Parathyroid adenoma (tissue), 2 donors: ENCODE data around the gene GPC3.

ENCODE experiments used
- H2AFZ ChIP-seq: fragments of 300-600 bp; sonication (generic); one replicate; pipeline ENCODE4 v1.7.0; 2017; ENCODE audit warnings: antibody characterized with exemption, mild to moderate bottlenecking
- H3K27ac ChIP-seq: fragments of 300-600 bp; sonication (generic); one replicate; pipeline ENCODE4 v1.7.0; 2017
- H3K27me3 ChIP-seq: fragments of 300-600 bp; sonication (generic); one replicate; pipeline ENCODE4 v1.7.0; 2017; ENCODE audit warnings: low read length; ENCODE audit not compliant: control insufficient read depth, insufficient read depth
- H3K36me3 ChIP-seq: fragments of 300-600 bp; sonication (generic); one replicate; pipeline ENCODE4 v1.7.0; 2017; ENCODE audit warnings: low read length; ENCODE audit not compliant: control insufficient read depth, insufficient read depth
- H3K4me1 ChIP-seq: fragments of 300-600 bp; sonication (generic); one replicate; pipeline ENCODE4 v1.7.0; 2017; ENCODE audit warnings: control low read depth
- H3K4me2 ChIP-seq: fragments of 300-600 bp; sonication (generic); one replicate; pipeline ENCODE4 v1.7.0; 2017; ENCODE audit warnings: low read length
- H3K4me3 ChIP-seq: fragments of 300-600 bp; sonication (generic); one replicate; pipeline ENCODE4 v1.7.0; 2017; ENCODE audit warnings: low read depth, low read length
- H3K79me2 ChIP-seq: fragments of 300-600 bp; sonication (generic); one replicate; pipeline ENCODE4 v1.7.0; 2017; ENCODE audit warnings: control low read depth
- H3K9ac ChIP-seq: fragments of 300-600 bp; sonication (generic); one replicate; pipeline ENCODE4 v1.7.0; 2017; ENCODE audit warnings: mild to moderate bottlenecking
- H3K9me3 ChIP-seq: fragments of 300-600 bp; sonication (generic); one replicate; pipeline ENCODE4 v1.7.0; 2017; ENCODE audit warnings: low read length; ENCODE audit not compliant: control insufficient read depth
- CTCF ChIP-seq: fragments of 300-600 bp; sonication (generic); IDR thresholded peaks from one replicate; pipeline ENCODE4 v1.7.0; 2017; ENCODE audit warnings: antibody characterized with exemption, mild to moderate bottlenecking
- donor health status: primary hyperparathyroidism.

Gene GPC3

DNA sequence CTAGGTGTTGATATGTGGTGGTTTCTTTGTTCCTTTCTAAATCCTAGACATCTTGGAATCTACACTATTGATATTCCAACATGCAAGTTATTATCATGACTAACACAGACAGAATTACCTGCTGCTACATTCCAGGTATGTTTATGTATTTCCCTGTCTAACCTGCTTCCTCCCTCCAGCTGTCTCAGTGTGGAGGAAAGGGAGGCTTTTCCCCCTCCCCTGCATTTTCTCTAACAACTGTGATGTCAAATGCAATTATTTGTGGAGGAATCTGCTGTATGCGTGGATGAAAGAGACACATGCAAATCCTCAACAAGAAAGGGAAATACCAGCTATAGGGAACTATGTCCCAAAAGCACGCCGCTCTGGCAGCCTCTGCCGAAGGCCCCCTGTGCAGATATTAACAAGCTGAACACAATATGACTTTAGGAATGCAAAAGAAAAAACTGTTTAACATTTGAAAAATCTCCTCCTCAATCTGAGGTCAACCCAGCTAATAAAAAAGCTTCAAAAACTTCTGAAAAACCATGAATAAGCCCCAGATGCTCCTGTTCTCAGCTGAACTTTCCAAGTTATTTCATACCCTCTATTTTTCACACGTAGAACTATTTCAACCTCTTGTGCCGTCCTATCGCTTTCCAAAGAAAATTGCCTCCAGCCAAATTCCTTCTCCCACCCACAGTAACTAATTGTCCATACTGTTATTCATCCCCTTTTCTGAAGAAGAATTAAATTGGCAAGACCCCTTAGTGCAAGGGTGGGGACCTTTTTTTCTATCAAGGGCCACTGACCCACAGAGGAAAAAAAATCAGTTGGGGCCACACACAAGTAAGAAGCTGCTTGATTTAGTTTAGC, 345.0 kb downstream of the GPC3 start:
- Histone ChIP-seq H3K27ac (no peak overlapping the region), H3K4me2 (no peak overlapping the region), H2AFZ (no peak overlapping the region), H3K9ac (no peak overlapping the region), H3K79me2 (no peaks in the 10 kb centered on the region), H3K4me3 (no peak overlapping the region), H3K4me1 (no peaks in the 10 kb centered on the region), H3K9me3 (no peaks in the 10 kb centered on the region), H3K36me3 (no peaks in the 10 kb centered on the region), H3K27me3 (no peaks in the 10 kb centered on the region)
- no peak for TF ChIP-seq CTCF

GRCh38 chrX:133639726-133640125, 345.7 kb downstream of the GPC3 start:
- Histone ChIP-seq H2AFZ (no peak overlapping the region), H3K36me3 (no peaks in the 10 kb centered on the region), H3K27ac (no peak overlapping the region), H3K9me3 (no peaks in the 10 kb centered on the region), H3K4me2 (no peak overlapping the region), H3K4me1 (no peaks in the 10 kb centered on the region), H3K9ac (no peak overlapping the region), H3K27me3 (no peaks in the 10 kb centered on the region), H3K79me2 (no peaks in the 10 kb centered on the region), H3K4me3 (no peak overlapping the region)
- no peak for TF ChIP-seq CTCF

- H2AFZ ChIP-seq, result no peak overlapping the region
- H3K9ac ChIP-seq, result no peak overlapping the region
- no peaks in the 10 kb centered on the region for H3K27me3 ChIP-seq
- no peak overlapping the region for H3K27ac ChIP-seq
- H3K4me2 ChIP-seq, result no peak overlapping the region
- H3K9me3 ChIP-seq, result no peaks in the 10 kb centered on the region
- no peaks in the 10 kb centered on the region for H3K36me3 ChIP-seq
- TF ChIP-seq CTCF, result no peak
- no peaks in the 10 kb centered on the region for H3K4me1 ChIP-seq
- H3K4me3 ChIP-seq, result no peak overlapping the region
- no peaks in the 10 kb centered on the region for H3K79me2 ChIP-seq
Measured at GRCh38 chrX:133638285-133638684, 347.1 kb downstream of the GPC3 start.

- H3K27ac ChIP-seq, result no peak overlapping the region
- no peak overlapping the region for H3K4me2 ChIP-seq
- no peaks in the 10 kb centered on the region for H3K27me3 ChIP-seq
- H3K79me2 ChIP-seq, result no peaks in the 10 kb centered on the region
- H3K9ac ChIP-seq, result no peak overlapping the region
- H3K9me3 ChIP-seq, result no peaks in the 10 kb centered on the region
- H3K36me3 ChIP-seq, result no peaks in the 10 kb centered on the region
- TF ChIP-seq CTCF, result no peak
- no peaks in the 10 kb centered on the region for H3K4me1 ChIP-seq
- H2AFZ ChIP-seq, result no peak overlapping the region
- no peak overlapping the region for H3K4me3 ChIP-seq
Measured at GRCh38 chrX:133637765-133638164, 347.6 kb downstream of the GPC3 start.

DNA sequence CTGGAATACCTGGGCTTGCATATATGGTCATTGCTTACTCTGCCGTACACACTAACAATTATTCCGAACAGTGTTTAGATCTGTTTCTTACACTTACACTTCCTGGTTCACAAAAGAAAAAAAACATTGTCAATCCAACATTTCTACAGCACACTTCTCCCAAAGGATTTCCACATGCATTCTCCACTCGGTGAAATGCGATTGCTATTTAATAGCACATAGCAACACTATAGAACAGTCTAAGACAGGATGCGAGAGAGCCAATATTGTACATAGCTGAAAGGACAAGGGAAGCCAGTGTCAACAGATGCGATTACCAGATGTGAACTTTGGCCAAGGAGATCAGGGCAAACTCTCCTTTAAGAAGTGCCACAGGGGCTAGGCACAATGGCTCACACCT, 349.4 kb downstream of the GPC3 start:
- Histone ChIP-seq H3K9ac (no peak overlapping the region), H2AFZ (no peak overlapping the region), H3K36me3 (no peaks in the 10 kb centered on the region), H3K4me1 (no peaks in the 10 kb centered on the region), H3K4me2 (no peak overlapping the region), H3K27ac (no peak overlapping the region), H3K27me3 (no peaks in the 10 kb centered on the region), H3K9me3 (no peaks in the 10 kb centered on the region), H3K4me3 (no peak overlapping the region), H3K79me2 (no peaks in the 10 kb centered on the region)
- TF ChIP-seq CTCF, result no peak
